Measurements from ENCODE around the gene CHST13.

DNA sequence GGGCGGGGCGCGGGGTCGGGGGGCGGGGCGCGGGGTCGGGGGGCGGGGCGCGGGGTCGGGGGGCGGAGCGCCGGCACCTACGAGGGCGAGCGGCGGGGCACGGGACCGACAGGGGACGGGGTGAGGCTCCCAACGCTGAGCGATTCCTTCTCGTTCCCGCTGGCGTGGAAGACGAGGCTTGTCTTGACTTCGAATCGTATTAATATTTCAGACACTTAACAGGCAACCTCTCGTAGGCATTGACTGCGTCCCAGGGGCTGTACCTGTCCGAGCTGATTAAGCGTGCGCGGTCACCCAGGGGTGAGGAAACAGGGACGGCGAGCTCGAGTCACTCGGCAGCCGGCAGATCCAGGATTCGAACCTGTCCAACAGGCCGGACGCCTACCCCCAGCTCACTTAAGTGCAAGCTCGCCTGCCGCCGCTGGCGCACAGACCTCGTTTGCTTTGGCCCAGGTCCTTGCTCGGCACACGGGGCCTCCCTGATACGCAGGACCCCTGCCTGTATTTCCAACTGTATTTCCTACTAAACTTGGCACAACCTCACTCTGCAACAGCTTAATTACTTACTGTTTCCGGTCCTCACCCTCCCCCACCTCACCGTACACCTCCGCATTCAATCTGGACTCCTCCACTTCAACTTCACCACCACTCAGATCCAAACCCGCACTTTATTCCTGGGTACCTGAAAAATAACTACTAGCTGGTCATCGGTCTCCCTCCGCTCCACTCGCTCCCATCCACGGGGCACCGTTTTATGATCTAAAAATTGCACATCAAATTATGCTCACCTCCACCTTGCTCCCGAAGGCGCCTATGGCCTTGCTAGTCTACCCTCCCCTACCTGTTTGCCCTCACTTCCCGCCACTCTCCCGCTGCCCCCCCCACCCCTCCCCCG is 47.5 kb upstream of the CHST13 start:
- TF ChIP-seq, protein P1, sequence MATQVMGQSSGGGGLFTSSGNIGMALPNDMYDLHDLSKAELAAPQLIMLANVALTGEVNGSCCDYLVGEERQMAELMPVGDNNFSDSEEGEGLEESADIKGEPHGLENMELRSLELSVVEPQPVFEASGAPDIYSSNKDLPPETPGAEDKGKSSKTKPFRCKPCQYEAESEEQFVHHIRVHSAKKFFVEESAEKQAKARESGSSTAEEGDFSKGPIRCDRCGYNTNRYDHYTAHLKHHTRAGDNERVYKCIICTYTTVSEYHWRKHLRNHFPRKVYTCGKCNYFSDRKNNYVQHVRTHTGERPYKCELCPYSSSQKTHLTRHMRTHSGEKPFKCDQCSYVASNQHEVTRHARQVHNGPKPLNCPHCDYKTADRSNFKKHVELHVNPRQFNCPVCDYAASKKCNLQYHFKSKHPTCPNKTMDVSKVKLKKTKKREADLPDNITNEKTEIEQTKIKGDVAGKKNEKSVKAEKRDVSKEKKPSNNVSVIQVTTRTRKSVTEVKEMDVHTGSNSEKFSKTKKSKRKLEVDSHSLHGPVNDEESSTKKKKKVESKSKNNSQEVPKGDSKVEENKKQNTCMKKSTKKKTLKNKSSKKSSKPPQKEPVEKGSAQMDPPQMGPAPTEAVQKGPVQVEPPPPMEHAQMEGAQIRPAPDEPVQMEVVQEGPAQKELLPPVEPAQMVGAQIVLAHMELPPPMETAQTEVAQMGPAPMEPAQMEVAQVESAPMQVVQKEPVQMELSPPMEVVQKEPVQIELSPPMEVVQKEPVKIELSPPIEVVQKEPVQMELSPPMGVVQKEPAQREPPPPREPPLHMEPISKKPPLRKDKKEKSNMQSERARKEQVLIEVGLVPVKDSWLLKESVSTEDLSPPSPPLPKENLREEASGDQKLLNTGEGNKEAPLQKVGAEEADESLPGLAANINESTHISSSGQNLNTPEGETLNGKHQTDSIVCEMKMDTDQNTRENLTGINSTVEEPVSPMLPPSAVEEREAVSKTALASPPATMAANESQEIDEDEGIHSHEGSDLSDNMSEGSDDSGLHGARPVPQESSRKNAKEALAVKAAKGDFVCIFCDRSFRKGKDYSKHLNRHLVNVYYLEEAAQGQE (IDR thresholded peaks at IDR 0.05; ENCODE audit: low read depth), result no peak
- TF ChIP-seq EGR1 (IDR thresholded peaks at IDR 0.05) (no peak), TEAD4 (IDR thresholded peaks at IDR 0.05) (no peak)

Data from Ishikawa (cell line).